ENCODE measurements around the gene HIBADH.

Gene HIBADH

GRCh38 chr7:27651702-27652101 is 11.0 kb downstream of the HIBADH start:
- TF ChIP-seq, protein P1, sequence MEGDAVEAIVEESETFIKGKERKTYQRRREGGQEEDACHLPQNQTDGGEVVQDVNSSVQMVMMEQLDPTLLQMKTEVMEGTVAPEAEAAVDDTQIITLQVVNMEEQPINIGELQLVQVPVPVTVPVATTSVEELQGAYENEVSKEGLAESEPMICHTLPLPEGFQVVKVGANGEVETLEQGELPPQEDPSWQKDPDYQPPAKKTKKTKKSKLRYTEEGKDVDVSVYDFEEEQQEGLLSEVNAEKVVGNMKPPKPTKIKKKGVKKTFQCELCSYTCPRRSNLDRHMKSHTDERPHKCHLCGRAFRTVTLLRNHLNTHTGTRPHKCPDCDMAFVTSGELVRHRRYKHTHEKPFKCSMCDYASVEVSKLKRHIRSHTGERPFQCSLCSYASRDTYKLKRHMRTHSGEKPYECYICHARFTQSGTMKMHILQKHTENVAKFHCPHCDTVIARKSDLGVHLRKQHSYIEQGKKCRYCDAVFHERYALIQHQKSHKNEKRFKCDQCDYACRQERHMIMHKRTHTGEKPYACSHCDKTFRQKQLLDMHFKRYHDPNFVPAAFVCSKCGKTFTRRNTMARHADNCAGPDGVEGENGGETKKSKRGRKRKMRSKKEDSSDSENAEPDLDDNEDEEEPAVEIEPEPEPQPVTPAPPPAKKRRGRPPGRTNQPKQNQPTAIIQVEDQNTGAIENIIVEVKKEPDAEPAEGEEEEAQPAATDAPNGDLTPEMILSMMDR (IDR thresholded peaks at IDR 0.05; ENCODE audit: low read depth, low read length, missing control alignments): no peak
- no peak overlapping the region for H3K4me3 ChIP-seq (replicated peaks; ENCODE audit: low read depth, low read length)
- no peak for DNase-seq (ENCODE audit: extremely low read depth, low read depth)

GRCh38 chr7:27650283-27650682 is 12.4 kb downstream of the HIBADH start:
- DNase-seq (ENCODE audit: extremely low read depth, low read depth): no peak
- TF ChIP-seq, protein P1 (IDR thresholded peaks at IDR 0.05; ENCODE audit: low read depth, low read length, missing control alignments): no peak
- no peak overlapping the region for H3K4me3 ChIP-seq (replicated peaks; ENCODE audit: low read depth, low read length)

DNA sequence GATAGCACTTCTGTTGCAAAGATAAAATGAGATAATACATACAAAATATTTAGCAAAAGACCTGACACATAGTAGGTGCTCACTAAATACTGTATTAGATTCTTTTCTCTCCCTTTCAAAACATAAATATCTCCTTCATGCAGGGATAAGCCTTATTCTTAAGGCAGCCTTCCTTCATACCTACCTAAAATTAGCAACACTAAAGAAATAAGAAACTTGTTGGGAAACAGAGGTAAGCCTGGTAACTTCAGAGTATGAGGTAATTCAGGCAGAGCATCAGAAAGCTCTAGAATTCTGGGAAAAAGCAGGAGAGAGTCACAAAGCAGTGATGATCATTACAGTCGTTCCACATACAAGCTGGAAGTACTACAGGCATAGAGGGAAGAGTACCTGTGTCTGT is 15.2 kb downstream of the HIBADH start:
- no peak overlapping the region for H3K4me3 ChIP-seq (replicated peaks; ENCODE audit: low read depth, low read length)
- DNase-seq (ENCODE audit: extremely low read depth, low read depth): no peak
- TF ChIP-seq, protein P1 (IDR thresholded peaks at IDR 0.05; ENCODE audit: low read depth, low read length, missing control alignments): no peak

DNA sequence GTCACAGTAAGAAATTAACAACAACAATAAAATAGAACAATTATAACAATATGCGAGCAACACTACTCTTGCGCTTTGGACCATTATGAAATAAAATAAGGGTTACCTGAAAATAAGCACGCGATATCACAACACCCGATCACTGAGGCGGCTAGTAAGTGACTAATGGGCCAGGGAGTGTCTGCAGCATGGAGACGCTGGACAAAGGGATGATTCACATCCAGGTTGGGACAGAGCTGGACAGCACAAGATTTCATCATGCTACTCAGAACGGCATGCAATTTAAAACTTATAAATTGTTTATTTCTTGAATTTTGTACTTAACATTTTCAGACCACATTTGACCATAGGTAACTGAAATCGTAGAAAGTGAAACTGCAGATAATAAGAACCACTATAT is 15.6 kb downstream of the HIBADH start:
- H3K4me3 ChIP-seq (replicated peaks; ENCODE audit: low read depth, low read length): no peak overlapping the region
- DNase-seq (ENCODE audit: extremely low read depth, low read depth): no peak
- TF ChIP-seq, protein P1 (IDR thresholded peaks at IDR 0.05; ENCODE audit: low read depth, low read length, missing control alignments): no peak

GRCh38 chr7:27642271-27642670 is 20.4 kb downstream of the HIBADH start:
- TF ChIP-seq, protein P1 (IDR thresholded peaks at IDR 0.05; ENCODE audit: low read depth, low read length, missing control alignments): no peak
- no peak overlapping the region for H3K4me3 ChIP-seq (replicated peaks; ENCODE audit: low read depth, low read length)
- no peak for DNase-seq (ENCODE audit: extremely low read depth, low read depth)

DNA sequence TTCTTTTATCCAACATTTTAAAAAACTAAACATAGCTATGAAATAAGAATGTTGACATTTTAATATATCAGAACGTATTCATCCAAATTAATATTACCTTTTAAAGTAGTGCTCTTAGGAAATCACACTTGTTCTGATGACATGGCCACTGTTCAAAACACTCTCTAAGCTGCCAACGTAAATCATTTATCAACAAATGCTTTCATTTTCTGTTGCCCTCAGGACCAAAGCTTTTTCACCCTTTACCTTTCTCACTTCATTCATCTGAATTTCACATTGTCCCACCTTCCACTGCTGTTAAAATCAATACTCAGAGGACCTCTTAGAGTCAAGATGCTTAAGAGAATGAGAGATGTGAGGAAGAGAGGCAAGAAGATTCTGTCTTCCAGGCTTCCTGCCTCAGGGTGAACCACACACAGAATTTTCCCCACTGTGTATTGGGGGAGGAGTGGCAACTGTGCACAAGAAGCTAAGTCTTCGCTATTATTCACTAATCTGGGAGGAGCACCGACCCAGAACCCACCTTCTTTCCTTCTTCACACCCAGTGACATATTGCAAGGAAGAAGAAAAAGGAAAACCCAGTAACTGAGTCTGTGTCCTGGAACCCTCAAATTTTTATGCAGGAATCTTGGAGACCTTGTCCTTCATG is 21.0 kb downstream of the HIBADH start:
- no peak overlapping the region for H3K4me3 ChIP-seq (replicated peaks; ENCODE audit: low read depth, low read length)
- DNase-seq (ENCODE audit: extremely low read depth, low read depth): no peak
- TF ChIP-seq, protein P1 (IDR thresholded peaks at IDR 0.05; ENCODE audit: low read depth, low read length, missing control alignments): no peak
